ENCODE data around the gene ANAPC4. TPM values are rescaled to one million over a fixed set of nuclear protein-coding genes. Genes with fewer than 3 reads are reported as not detected.

The ANAPC4 gene
- total RNA-seq, 1 donor from 2014 or later = 19.2 TPM

DNA sequence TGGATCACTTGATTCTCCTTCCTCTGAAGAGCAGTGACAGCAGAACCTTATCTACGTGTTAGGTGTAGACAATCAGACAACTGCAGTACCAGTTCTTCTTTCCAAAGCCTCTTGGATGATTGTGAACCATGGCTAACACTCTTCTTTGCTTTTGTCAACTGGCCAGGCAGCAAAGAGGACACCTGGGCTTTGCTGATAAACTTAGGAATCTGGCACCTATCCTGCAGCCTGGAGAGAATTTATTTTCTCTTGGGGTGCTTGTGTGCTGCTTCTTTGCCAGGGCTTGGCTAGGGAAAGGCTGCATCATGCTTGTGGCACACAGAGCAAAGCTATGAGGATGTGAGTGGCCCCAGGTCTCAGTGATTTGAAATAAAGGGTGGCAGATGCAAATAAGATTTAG is 77.4 kb downstream of the ANAPC4 start:
- Histone ChIP-seq H2AFZ (ENCODE audit: low read depth, low read length) (no peak overlapping the region), H3K79me2 (ENCODE audit: insufficient read depth, low read length) (no peaks in the 10 kb centered on the region), H3K27me3 (ENCODE audit: insufficient read depth, low read length) (no peaks in the 10 kb centered on the region), H3K9me3 (ENCODE audit: insufficient read depth, low read depth, low read length) (no peaks in the 10 kb centered on the region), H3K4me2 (ENCODE audit: low read length) (no peak overlapping the region), H3K36me3 (ENCODE audit: insufficient read depth, low read length) (no peaks in the 10 kb centered on the region), H3K27ac (ENCODE audit: low read depth, low read length) (no peak overlapping the region), H3K4me3 (ENCODE audit: insufficient read depth, low read depth, low read length) (no peak overlapping the region), H3K9ac (ENCODE audit: low read length) (no peak overlapping the region), H3K4me1 (ENCODE audit: insufficient read depth, low read length) (peaks cover 10% of the 10 kb centered on the region), H4K20me1 (ENCODE audit: insufficient read depth, low read length) (no peaks in the 10 kb centered on the region)
- no peaks in the 10 kb centered on the region for H3K36me3 Mint-ChIP-seq (ENCODE audit: low read depth, unreplicated experiment)
- DNase-seq (ENCODE audit: low read depth) (no peak), FAIRE-seq (no peak)
- TF ChIP-seq EZH2 (IDR thresholded peaks at IDR 0.05; ENCODE audit: insufficient read depth, low read length) = no peak
- TF ChIP-seq, protein P1, sequence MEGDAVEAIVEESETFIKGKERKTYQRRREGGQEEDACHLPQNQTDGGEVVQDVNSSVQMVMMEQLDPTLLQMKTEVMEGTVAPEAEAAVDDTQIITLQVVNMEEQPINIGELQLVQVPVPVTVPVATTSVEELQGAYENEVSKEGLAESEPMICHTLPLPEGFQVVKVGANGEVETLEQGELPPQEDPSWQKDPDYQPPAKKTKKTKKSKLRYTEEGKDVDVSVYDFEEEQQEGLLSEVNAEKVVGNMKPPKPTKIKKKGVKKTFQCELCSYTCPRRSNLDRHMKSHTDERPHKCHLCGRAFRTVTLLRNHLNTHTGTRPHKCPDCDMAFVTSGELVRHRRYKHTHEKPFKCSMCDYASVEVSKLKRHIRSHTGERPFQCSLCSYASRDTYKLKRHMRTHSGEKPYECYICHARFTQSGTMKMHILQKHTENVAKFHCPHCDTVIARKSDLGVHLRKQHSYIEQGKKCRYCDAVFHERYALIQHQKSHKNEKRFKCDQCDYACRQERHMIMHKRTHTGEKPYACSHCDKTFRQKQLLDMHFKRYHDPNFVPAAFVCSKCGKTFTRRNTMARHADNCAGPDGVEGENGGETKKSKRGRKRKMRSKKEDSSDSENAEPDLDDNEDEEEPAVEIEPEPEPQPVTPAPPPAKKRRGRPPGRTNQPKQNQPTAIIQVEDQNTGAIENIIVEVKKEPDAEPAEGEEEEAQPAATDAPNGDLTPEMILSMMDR (IDR thresholded peaks at IDR 0.05; ENCODE audit: insufficient read depth, low read depth, low read length) = no peak
- peaks cover 2% of the 10 kb centered on the region for H3K27me3 Mint-ChIP-seq (ENCODE audit: low read depth, unreplicated experiment)
- peaks cover 11% of the 10 kb centered on the region for H3K4me1 Mint-ChIP-seq (ENCODE audit: low read depth, unreplicated experiment)
- H3K27ac Mint-ChIP-seq (ENCODE audit: unreplicated experiment) = no peak overlapping the region
- H3K9me3 Mint-ChIP-seq (ENCODE audit: unreplicated experiment) = no peaks in the 10 kb centered on the region
- no peak overlapping the region for H3K4me3 Mint-ChIP-seq (ENCODE audit: unreplicated experiment)

DNA sequence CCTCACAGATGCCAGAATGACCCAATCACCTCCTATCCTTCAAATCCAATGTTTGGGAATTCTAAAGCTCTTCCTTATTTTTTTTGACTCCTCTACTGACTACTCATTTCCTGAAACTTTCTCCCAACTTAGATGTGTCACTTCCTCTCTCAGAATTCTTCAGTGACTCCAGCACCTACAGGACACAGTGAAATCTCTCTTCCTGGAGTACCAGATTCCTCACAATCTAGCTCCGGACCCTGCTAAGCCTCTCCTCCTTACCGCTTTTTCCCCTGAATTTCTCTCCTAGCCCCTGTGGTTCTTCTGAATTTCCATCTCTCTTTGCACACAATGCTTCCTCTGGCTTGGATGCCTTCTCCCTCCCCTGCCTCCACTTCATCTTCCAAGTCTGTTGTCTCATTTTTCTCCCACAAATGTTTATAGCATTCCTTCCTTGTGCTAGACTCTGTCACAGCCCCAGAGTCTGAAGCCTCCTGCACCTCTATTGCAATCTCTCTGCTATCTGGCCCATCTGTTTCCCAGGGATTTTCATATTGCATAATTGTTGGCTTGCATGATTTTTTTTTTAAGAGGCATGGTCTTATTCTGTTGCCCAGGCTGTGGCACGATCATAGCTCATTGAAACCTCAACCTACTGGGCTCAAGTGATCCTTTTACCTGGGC is 80.1 kb downstream of the ANAPC4 start:
- FAIRE-seq = peak; percentile 23
- Histone ChIP-seq H3K9me3 (ENCODE audit: insufficient read depth, low read depth, low read length) (no peaks in the 10 kb centered on the region), H2AFZ (ENCODE audit: low read depth, low read length) (peak overlapping the region; percentile 74), H3K27me3 (ENCODE audit: insufficient read depth, low read length) (no peaks in the 10 kb centered on the region), H3K27ac (ENCODE audit: low read depth, low read length) (peak overlapping the region; percentile 31), H3K4me3 (ENCODE audit: insufficient read depth, low read depth, low read length) (peak overlapping the region; percentile 29), H3K4me2 (ENCODE audit: low read length) (peak overlapping the region; percentile 80), H3K9ac (ENCODE audit: low read length) (peak overlapping the region; percentile 16), H3K4me1 (ENCODE audit: insufficient read depth, low read length) (peaks cover 10% of the 10 kb centered on the region), H4K20me1 (ENCODE audit: insufficient read depth, low read length) (no peaks in the 10 kb centered on the region), H3K79me2 (ENCODE audit: insufficient read depth, low read length) (no peaks in the 10 kb centered on the region), H3K36me3 (ENCODE audit: insufficient read depth, low read length) (no peaks in the 10 kb centered on the region)
- Mint-ChIP-seq H3K36me3 (ENCODE audit: low read depth, unreplicated experiment) (no peaks in the 10 kb centered on the region), H3K9me3 (ENCODE audit: unreplicated experiment) (no peaks in the 10 kb centered on the region), H3K4me1 (ENCODE audit: low read depth, unreplicated experiment) (peaks cover 7% of the 10 kb centered on the region), H3K4me3 (ENCODE audit: unreplicated experiment) (no peak overlapping the region), H3K27me3 (ENCODE audit: low read depth, unreplicated experiment) (peaks cover 5% of the 10 kb centered on the region), H3K27ac (ENCODE audit: unreplicated experiment) (peak overlapping the region; percentile 0)
- no peak for TF ChIP-seq EZH2 (IDR thresholded peaks at IDR 0.05; ENCODE audit: insufficient read depth, low read length)
- TF ChIP-seq, protein P1 (IDR thresholded peaks at IDR 0.05; ENCODE audit: insufficient read depth, low read depth, low read length) = no peak
- peak; percentile 6 for DNase-seq (ENCODE audit: low read depth)
